ENCODE data around the gene DBN1. TPM values are rescaled to one million over a fixed set of nuclear protein-coding genes. Genes with fewer than 3 reads are reported as not detected.

DBN1 gene
- 10 to 100 TPM; 16.6 to 48.5 (median 21.6) TPM for total RNA-seq

DNA sequence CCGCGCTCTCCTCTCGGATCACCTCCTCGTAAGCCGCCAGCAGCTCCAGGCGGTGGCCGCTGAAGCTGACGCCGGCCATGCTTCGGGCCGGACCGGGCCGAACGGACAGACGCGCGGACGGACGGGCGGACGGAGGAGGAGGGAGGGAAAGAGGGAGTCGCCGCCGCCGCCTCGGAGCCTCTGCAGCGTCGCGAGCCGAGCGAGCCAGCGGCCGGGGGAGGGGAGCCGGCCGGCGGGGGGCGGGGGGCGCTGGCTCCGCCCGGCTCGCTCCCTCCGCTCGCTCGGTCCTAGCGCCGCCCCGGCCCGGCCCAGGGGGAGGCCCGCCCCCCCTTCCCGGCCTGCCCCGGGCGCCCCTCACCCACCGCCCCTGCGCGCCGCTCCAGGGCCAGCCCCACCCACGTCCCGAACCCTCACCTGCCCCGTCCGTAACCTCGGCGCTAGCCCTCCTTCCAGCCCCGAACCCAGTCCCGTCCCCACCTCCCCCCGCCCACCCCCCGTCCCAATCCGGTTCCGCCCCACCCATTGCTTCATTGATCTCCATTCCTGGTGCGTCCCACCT lies at the start of gene DBN1:
TSS of gene DBN1 (minus strand) at position 192 of the 559 bp plus-strand sequence. CDS start at position 79, 113 bp downstream.
- H3K4me3 Mint-ChIP-seq: peak within 1 kb of the TSS; percentile 72
- H3K9me3 Mint-ChIP-seq: no peaks in the 10 kb centered on the region
- H3K36me3 Mint-ChIP-seq (ENCODE audit: insufficient read depth): no peaks in the 10 kb centered on the region
- ATAC-seq: peak; percentile 50 to 52
- H3K27me3 Mint-ChIP-seq (ENCODE audit: low read depth): peaks cover 8% of the 10 kb centered on the region
- H3K4me1 Mint-ChIP-seq (ENCODE audit: low read depth): peaks cover 24% of the 10 kb centered on the region
- no peak for DNase-seq

DNA sequence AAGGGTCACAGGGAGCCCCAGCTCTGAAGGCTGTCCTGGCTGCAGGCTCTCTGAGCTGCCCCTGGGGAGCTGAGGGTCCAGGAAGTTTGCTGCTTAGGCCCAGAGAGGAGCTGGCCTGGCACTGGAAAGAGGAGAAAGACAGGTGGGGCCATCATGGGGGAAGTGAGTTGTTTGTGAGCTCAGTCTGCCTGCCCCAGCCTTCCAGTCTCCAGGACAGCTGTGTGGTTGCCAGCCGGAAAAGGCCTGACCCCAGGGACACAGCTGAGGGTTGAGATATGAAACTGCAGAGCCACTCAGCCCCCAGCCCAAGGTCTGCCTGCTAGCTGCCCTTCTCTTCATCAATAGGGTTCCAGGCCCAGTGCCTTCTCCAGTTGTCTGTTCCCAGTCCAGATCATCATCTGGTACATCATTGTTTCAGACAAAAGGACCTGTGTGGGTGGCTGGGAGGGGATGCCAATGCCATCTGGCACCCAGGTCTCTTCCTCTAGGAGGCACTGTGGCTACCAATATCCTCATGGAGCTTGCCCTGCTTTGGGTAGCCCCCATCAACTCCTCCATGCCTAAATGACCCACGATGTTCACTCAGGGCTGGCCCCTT lies 47.6 kb upstream of the DBN1 start:
- Mint-ChIP-seq H3K4me1 (ENCODE audit: low read depth) (peaks cover 31% of the 10 kb centered on the region), H3K36me3 (ENCODE audit: insufficient read depth) (peaks cover 24% of the 10 kb centered on the region), H3K27me3 (ENCODE audit: low read depth) (no peaks in the 10 kb centered on the region), H3K9me3 (no peaks in the 10 kb centered on the region), H3K4me3 (no peak overlapping the region)
- ATAC-seq: no peak
- DNase-seq: no peak

DNA sequence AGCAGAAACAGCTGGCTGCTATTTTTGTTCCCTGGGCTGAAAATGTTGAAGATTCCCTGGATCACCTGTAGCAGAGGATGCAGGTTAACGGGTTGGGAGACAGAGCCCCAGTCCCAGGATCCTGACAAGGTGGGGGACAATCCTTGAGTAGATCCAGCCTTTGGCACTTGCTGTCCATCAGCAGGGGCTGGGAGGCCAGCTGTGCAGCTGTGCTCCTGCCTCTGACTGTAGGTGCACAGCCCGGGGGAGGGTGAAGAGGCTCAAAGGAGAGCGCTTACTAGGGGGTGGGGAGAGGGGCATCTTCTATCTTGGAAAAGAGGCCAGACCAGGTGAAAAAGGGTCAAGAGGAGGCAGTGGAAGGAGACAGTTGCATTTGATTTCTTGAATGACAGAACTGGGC lies 46.8 kb upstream of the DBN1 start:
- DNase-seq (no peak), ATAC-seq (no peak)
- Mint-ChIP-seq H3K4me3 (no peak overlapping the region), H3K27me3 (ENCODE audit: low read depth) (no peaks in the 10 kb centered on the region), H3K36me3 (ENCODE audit: insufficient read depth) (peaks cover 24% of the 10 kb centered on the region), H3K9me3 (no peaks in the 10 kb centered on the region), H3K4me1 (ENCODE audit: low read depth) (peaks cover 38% of the 10 kb centered on the region)

DNA sequence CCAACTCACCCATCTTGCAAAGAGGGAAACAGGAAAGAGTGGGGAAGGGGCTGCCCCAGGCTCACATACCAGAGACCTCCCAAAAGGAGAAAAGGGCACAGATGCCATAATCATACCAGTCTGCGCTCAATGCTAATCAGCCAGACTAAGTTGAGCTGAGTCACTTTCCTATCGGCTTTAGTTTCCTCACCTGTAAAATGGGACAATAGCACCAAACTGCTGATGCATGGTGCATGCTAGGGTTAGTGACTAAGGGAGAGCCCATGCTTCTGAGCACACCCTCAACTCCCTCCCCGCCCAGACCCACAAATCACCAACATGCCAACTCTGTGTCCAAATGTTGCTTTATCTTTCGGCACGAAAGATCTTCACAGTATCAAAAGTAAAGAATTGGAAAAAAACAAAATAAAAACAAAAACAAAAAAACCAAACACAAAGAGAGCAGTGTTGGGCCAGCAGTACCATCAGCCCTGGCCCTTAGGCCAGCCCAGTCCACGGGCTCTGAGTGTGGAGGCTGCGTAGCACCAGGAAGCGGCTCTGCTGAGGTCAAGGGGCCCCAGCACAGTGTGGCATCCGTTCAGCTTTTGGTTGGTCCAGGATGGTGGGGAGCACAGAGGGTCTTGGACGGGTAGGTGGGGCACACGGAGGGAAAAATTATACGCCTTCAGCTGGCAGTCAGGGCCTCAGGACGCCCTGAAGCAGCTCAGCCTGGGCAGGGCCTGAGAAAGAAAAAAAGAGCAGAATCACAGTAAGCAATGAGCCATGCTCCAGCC lies 46.2 kb upstream of the DBN1 start:
- Mint-ChIP-seq H3K36me3 (ENCODE audit: insufficient read depth) (peaks cover 28% of the 10 kb centered on the region), H3K4me1 (ENCODE audit: low read depth) (peaks cover 42% of the 10 kb centered on the region), H3K4me3 (peak overlapping the region; percentile 37)

DNA sequence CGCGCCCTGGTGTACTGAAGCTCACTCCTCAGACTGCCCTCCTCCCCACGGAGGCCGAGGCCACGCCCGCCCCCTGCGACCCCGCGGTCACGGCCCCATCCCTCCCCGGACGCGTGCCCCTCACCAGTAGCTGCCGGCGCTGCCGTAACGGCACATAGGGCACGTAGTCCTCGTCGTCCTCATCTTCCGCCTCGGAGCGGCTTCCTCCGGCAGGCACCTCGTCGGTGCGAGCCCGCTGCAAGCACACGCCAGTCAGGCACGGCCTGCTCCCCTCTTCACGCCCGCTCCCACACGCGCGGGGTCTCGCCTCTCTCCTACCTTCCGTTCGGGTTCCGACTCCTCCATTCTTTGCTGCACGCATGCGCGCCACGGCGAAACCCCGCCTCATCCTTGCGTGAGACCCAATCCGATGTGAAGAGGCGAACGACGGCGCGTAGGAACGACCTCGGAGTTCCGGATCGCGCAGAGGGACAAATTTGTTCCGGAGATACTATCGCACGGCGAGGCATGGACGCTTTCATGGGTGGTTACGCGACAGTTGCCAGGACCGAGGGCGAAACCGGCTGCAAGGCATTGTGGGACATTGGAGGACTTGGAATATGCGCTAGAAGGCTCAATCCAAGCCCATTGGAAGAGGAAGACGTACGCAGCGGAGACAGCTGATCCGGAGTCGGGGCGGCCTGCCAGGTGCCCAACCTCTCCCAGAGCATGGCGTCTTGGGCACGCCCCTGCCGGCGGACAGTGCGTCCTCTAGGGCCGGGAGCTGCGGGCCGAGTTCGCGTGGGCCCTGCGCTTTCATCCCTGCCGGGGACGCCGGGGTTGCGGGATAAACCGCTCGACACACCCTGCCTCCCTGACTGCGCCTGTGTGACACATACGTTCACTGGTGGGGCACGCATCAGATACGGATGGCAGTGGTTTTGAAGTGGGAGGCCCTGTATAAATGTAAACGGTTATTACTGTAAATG lies 43.5 kb upstream of the DBN1 start, which contains the start of gene DDX41:
TSS of gene DDX41 (minus strand) at position 361 of the 968 bp plus-strand sequence. CDS start at position 345, 16 bp downstream.
- peak; percentile 90 to 93 for ATAC-seq
- peak; percentile 92 for DNase-seq
- Mint-ChIP-seq H3K9me3 (no peaks in the 10 kb centered on the region), H3K4me1 (ENCODE audit: low read depth) (peaks cover 50% of the 10 kb centered on the region), H3K4me3 (peak within 1 kb of the TSS; percentile 86), H3K36me3 (ENCODE audit: insufficient read depth) (peaks cover 44% of the 10 kb centered on the region), H3K27me3 (ENCODE audit: low read depth) (no peaks in the 10 kb centered on the region)

More for the DNA sequence above, 46.2 kb upstream of the DBN1 start:
- ATAC-seq (no peak), DNase-seq (no peak)
- Mint-ChIP-seq H3K27me3 (ENCODE audit: low read depth) (no peaks in the 10 kb centered on the region), H3K9me3 (no peaks in the 10 kb centered on the region)

DNA sequence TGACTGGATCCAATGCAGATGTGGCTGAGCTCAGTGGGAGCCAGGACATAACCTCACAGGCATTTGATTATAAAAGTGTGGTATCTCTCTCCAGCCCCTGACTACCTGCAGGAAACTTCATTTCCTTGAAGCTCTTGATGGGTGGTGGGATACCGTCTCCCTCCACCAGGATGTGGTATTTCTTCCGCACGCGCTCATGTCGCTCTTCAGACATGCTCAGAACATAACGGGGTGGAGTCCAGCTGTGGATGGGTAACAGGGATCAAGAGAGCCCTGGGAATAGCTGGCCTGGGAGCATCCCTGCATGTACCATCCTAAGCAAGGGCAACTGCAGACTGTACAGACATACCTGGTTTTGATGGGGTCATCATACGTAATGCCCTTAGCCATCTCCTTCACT lies 42.1 kb upstream of the DBN1 start:
- no peak for ATAC-seq
- Mint-ChIP-seq H3K4me1 (ENCODE audit: low read depth) (peaks cover 47% of the 10 kb centered on the region), H3K9me3 (no peaks in the 10 kb centered on the region), H3K4me3 (peak overlapping the region; percentile 86), H3K36me3 (ENCODE audit: insufficient read depth) (peaks cover 47% of the 10 kb centered on the region), H3K27me3 (ENCODE audit: low read depth) (no peaks in the 10 kb centered on the region)
- DNase-seq: no peak

DNA sequence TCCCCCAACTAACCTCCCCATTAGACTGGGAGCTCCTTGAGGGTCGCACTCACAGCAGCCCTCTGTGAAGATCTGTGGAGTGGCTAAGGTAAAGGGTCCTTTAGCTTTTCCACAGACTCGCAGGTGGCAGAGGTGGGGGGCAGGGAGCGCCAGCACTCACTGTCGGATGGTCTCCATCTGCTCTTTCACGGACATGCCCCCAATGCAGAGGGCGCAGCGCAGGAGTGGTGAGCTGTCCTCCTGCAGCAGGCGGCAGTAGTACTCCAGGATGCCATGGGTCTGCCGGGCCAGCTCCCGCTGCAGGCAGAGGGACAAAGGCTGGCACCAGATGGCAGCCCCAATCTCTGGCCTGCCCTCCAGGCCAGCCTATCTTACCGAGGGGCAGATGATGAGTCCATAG lies 41.1 kb upstream of the DBN1 start:
- no peaks in the 10 kb centered on the region for H3K9me3 Mint-ChIP-seq
- H3K4me1 Mint-ChIP-seq (ENCODE audit: low read depth): peaks cover 38% of the 10 kb centered on the region
- DNase-seq: no peak
- H3K27me3 Mint-ChIP-seq (ENCODE audit: low read depth): no peaks in the 10 kb centered on the region
- H3K36me3 Mint-ChIP-seq (ENCODE audit: insufficient read depth): peaks cover 41% of the 10 kb centered on the region
- H3K4me3 Mint-ChIP-seq: peak overlapping the region; percentile 86
- no peak for ATAC-seq

DNA sequence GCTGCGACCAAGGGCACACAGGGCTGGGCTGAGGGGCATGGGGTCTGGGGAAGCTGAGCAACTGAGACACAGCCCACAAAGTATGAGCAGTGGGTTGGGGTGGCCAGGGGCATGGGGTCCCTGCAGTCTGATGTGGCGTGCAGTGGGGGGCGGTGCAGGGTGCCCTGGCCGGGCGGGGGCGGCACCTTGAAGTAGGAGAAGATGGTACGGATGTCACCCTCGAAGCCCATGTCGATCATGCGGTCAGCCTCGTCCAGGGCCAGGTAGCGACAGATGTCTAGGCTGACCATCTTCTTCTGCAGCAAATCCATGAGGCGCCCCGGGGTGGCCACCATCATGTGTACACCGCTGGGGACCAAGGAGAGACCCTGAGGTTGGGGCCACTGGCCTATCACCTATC lies 40.1 kb upstream of the DBN1 start:
- no peak for ATAC-seq
- Mint-ChIP-seq H3K27me3 (ENCODE audit: low read depth) (no peaks in the 10 kb centered on the region), H3K36me3 (ENCODE audit: insufficient read depth) (peaks cover 39% of the 10 kb centered on the region)

DNA sequence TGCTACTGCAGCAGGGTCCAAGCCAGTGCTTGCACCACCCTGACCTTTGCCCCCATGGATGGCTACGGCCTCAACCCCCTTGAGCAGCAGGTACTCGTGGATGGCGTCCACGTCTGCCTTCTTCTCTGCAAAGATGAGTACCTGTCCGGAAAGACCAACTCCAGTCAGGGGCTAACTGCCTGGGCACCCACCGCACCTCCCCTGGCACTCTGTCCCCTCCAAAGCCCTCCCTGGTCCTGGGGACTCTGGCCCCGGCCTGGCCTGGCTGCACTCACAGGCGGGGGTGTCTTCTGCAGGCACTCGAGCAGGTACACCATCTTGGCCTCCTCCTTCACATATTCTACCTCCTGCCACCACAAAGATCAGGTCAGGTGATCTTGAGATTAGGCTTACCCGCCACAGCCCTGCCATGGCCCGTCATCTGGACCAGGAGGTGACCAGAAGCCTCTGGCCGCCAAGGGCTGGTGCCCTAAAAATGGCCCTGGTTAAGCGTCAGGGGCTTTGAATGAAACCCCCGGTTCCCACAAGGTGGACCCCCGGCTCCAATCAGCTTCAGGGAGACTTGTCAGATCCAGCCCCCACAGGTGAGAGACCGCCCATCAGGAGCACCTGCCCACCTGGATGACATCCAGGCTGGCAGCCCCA lies 39.4 kb upstream of the DBN1 start:
- Mint-ChIP-seq H3K9me3 (no peaks in the 10 kb centered on the region), H3K36me3 (ENCODE audit: insufficient read depth) (peaks cover 39% of the 10 kb centered on the region), H3K4me1 (ENCODE audit: low read depth) (peaks cover 31% of the 10 kb centered on the region), H3K27me3 (ENCODE audit: low read depth) (no peaks in the 10 kb centered on the region), H3K4me3 (no peak overlapping the region)
- DNase-seq: no peak
- ATAC-seq: no peak

More for the DNA sequence above, 40.1 kb upstream of the DBN1 start:
- H3K4me1 Mint-ChIP-seq (ENCODE audit: low read depth): peaks cover 31% of the 10 kb centered on the region
- DNase-seq: no peak
- no peaks in the 10 kb centered on the region for H3K9me3 Mint-ChIP-seq
- H3K4me3 Mint-ChIP-seq: no peak overlapping the region

DNA sequence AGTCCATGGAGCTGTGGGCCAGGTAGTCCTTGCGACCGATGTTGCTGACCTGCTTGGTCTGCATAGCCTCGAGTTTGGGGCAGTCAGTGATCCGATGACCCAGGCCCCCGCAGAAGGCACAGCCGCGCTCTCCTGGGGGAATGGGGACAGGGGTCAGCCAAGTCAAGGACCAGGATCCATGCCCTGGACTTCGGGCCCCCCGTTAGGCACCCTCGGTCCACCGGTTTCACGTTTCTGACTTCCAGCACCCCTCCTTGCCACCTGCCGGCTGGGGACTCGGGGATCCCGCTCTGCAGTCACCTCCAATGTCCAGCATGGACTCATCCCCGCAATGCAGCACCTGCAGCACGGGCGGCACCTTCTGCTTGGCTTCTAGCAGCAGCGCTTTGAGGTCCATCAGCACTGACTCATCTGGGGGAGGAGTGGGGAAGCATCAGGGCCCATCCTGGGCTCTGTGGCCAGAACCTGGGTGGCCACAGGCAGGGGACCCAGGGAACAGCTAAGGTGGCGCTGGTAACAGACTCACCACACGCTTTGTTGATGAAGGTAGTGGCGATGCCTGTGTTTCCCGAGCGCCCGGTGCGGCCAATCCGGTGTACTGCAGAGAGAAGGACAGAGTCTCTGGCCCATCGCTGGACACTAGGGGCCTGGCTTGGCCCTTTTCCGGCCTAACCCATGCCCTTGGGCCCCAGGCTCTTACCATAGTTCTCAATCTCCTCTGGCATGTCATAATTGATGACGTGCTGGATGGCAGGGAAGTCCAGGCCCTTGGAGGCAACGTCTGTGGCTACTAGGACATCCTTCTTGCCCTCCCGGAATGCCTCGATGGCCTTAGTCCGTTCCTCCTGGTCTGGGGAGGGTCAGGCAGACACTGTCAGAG lies 38.6 kb upstream of the DBN1 start:
- Mint-ChIP-seq H3K4me3 (no peak overlapping the region), H3K4me1 (ENCODE audit: low read depth) (peaks cover 30% of the 10 kb centered on the region), H3K36me3 (ENCODE audit: insufficient read depth) (peaks cover 41% of the 10 kb centered on the region), H3K27me3 (ENCODE audit: low read depth) (no peaks in the 10 kb centered on the region), H3K9me3 (no peaks in the 10 kb centered on the region)
- no peak for DNase-seq
- no peak for ATAC-seq

DNA sequence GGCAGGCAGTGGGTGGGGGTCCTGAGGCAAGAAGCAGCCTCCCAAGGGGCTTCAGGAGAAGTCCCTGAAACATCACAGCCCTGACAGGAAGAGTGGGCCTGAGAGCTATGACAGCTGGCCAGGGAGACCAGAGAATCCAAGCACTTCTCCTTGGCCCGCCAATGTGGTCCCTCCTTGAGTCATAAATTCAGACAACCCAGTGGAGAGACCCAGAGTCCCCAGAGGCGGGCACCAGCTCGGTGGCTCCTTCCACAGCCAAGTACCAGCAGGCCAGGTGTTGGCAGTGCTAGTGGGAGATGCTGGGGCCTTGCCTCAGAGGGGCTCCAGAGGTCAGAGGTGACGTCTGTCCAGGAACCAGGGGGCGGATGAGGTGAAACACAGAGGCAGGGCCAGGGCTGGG lies 37.7 kb upstream of the DBN1 start:
- DNase-seq (no peak), ATAC-seq (no peak)
- Mint-ChIP-seq H3K4me3 (no peak overlapping the region), H3K9me3 (no peaks in the 10 kb centered on the region), H3K4me1 (ENCODE audit: low read depth) (peaks cover 25% of the 10 kb centered on the region), H3K27me3 (ENCODE audit: low read depth) (no peaks in the 10 kb centered on the region), H3K36me3 (ENCODE audit: insufficient read depth) (peaks cover 37% of the 10 kb centered on the region)

DNA sequence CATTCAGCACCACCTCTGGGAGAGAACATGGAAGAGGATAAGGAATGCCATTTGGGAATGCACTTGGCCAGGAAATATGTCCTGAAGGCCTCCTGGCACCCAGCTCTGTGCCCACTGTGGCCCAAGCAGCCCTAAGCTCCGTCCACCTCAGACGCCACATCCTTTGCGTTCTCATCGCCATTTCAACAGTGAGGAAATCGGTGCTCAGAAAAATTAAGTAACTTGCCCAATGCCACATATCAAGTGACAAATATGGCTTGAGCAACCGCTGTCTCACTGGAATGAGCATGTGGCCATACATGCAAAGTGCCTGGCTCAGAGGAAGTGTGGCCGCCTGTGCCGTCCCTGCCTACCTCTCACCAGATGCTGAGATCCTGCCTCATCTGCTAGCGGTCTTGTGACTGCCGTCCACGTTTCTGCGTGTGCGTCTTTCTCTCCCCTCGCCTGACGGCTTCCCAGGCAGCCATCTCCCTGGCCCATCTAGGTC lies 37.2 kb upstream of the DBN1 start:
- Mint-ChIP-seq H3K4me3 (no peak overlapping the region), H3K36me3 (ENCODE audit: insufficient read depth) (peaks cover 35% of the 10 kb centered on the region), H3K27me3 (ENCODE audit: low read depth) (no peaks in the 10 kb centered on the region), H3K9me3 (no peaks in the 10 kb centered on the region), H3K4me1 (ENCODE audit: low read depth) (peaks cover 19% of the 10 kb centered on the region)
- DNase-seq (no peak), ATAC-seq (no peak)
